GM18870 (cell line): ENCODE data around the gene ART1.
"Not testable (repeated sequence)": the region's sequence is repeated elsewhere in the genome, so short reads cannot be mapped to it uniquely, and the experiment has no call there.

ENCODE experiments used
- ATAC-seq: cut with Tn5 transposase; IDR thresholded peaks from one replicate; pipeline ENCODE4 v1.9.1; 2021; ENCODE audit warnings: moderate library complexity; ENCODE audit not compliant: unreplicated experiment

ART1 gene

GRCh38 chr11:3631331-3631730 lies 13.6 kb upstream of the ART1 start:
- ATAC-seq: no peak

- no peak for ATAC-seq
Observed at GRCh38 chr11:3632070-3632660, 12.8 kb upstream of the ART1 start.

- ATAC-seq: no peak
Observed at GRCh38 chr11:3635641-3636375, 9.1 kb upstream of the ART1 start.

- ATAC-seq: no peak
Observed at GRCh38 chr11:3637201-3637600, 7.7 kb upstream of the ART1 start.

GRCh38 chr11:3638513-3638912 lies 6.4 kb upstream of the ART1 start:
- ATAC-seq: no peak

GRCh38 chr11:3639841-3640240 lies 5.1 kb upstream of the ART1 start:
- no peak for ATAC-seq

- ATAC-seq: no peak
Observed at GRCh38 chr11:3641191-3641590, 3.7 kb upstream of the ART1 start.

- ATAC-seq: no peak
Observed at GRCh38 chr11:3641701-3642070, 3.2 kb upstream of the ART1 start, which contains the start of gene ART5. TSS of gene ART5 (minus strand) at chr11:3641992. CDS start at chr11:3641862, 130 bp downstream.

GRCh38 chr11:3642071-3642951 lies 2.6 kb upstream of the ART1 start:
- no peak for ATAC-seq

GRCh38 chr11:3643102-3643546 lies 1.8 kb upstream of the ART1 start:
- ATAC-seq: not testable (repeated sequence)

- ATAC-seq: no peak
Observed at GRCh38 chr11:3645552-3645951, 624 bp downstream of the ART1 start.

GRCh38 chr11:3648843-3649242 lies 3.9 kb downstream of the ART1 start:
- ATAC-seq: not testable (repeated sequence)

GRCh38 chr11:3649374-3649773 lies 4.4 kb downstream of the ART1 start:
- not testable (repeated sequence) for ATAC-seq

- ATAC-seq: not testable (repeated sequence)
Observed at GRCh38 chr11:3652514-3652913, 7.6 kb downstream of the ART1 start.

GRCh38 chr11:3655547-3655946 lies 10.6 kb downstream of the ART1 start:
- no peak for ATAC-seq

- ATAC-seq: not testable (repeated sequence)
Observed at GRCh38 chr11:3657331-3657730, 12.4 kb downstream of the ART1 start.

- ATAC-seq: no peak
Observed at GRCh38 chr11:3658252-3658651, 13.3 kb downstream of the ART1 start.

GRCh38 chr11:3659595-3660515 lies 14.9 kb downstream of the ART1 start:
- ATAC-seq: no peak

GRCh38 chr11:3660960-3661359 lies 16.0 kb downstream of the ART1 start:
- no peak for ATAC-seq

- ATAC-seq: no peak
Observed at GRCh38 chr11:3662856-3663255, 17.9 kb downstream of the ART1 start.
